K562 (cell line): ENCODE measurements around the gene PELI2. TPM values are rescaled to one million over a fixed set of nuclear protein-coding genes. Genes with fewer than 3 reads are reported as not detected.

Experiments used
- JUND ChIP-seq, 2 experiments: IDR thresholded peaks; 2 replicates in 1 of 2; 3 replicates in 1 of 2; pipeline ENCODE4 v1.6.1; 2011; ENCODE audit warnings: borderline replicate concordance in 2 of 2, low read depth in 2 of 2, low read length in 2 of 2, improper control_type of control experiment in 1 of 2, missing biosample characterization in 1 of 2, missing genetic modification characterization in 1 of 2, missing genetic modification reagents in 1 of 2
- MGA ChIP-seq: fragments of 450-650 bp; IDR thresholded peaks from 2 replicates; pipeline ENCODE4 v1.6.1; 2016; ENCODE audit warnings: mild to moderate bottlenecking, moderate library complexity
- NCOA2 ChIP-seq, 2 experiments: fragments of 450-650 bp; IDR thresholded peaks; 2 replicates each; pipeline ENCODE4 v1.6.1; 2018; ENCODE audit warnings: mild to moderate bottlenecking in 2 of 2, moderate library complexity in 1 of 2; ENCODE audit not compliant: partially characterized antibody in 2 of 2
- ZNF175 ChIP-seq: fragments of 200-800 bp; sonication (Bioruptor generic); IDR thresholded peaks from 2 replicates; pipeline ENCODE4 v1.6.1; 2016; ENCODE audit warnings: low read depth, mild to moderate bottlenecking, missing genetic modification characterization, missing compliant biosample characterization
- ZNF592 ChIP-seq: fragments of 450-650 bp; IDR thresholded peaks from 2 replicates; pipeline ENCODE4 v1.6.1; 2017; ENCODE audit warnings: antibody characterized with exemption, mild to moderate bottlenecking
- ZNF639 ChIP-seq, 2 experiments: fragments of 200-800 bp in 1 of 2; sonication (Bioruptor generic) in 1 of 2; sonication (generic) in 1 of 2; formaldehyde crosslinking in 1 of 2; IDR thresholded peaks in 1 of 2; conservative IDR thresholded peaks in 1 of 2; 2 replicates each; pipeline versions ENCODE4 v1.5.0 to v1.6.1; 2016 to 2020; ENCODE audit warnings: missing compliant biosample characterization in 1 of 2, missing genetic modification characterization in 1 of 2, missing genetic modification reagents in 1 of 2
- polyA plus RNA-seq, 8 experiments: library from polyadenylated mRNA; depleted of rRNA in 4 of 8; stranded (reverse) in 5 of 8; unstranded in 3 of 8; fragments of >200 nt; fragmentation: Nextera tagmentation in 2 of 8; fragmentation: Illumina TruSeq in 1 of 8; extraction: Ambion mirVana in 2 of 8; extraction: Trizol in 1 of 8; gene quantifications; 2 replicates each; pipeline versions ENCODE4 v1.2.1 to v1.2.3, GENCODE V29; 2011 to 2014; ENCODE audit warnings: inconsistent platforms in 1 of 8, missing spikeins in 1 of 8
- total RNA-seq, 7 experiments: library from RNA; depleted of rRNA in 6 of 7; stranded (reverse); fragments of >200 nt in 6 of 7; fragmentation: Illumina TruSeq in 2 of 7; extraction: Trizol in 2 of 7; gene quantifications; 2 replicates each; pipeline versions ENCODE4 v1.2.1 to v1.2.3, GENCODE V29; 2011 to 2021; ENCODE audit warnings: low replicate concordance in 1 of 7

Gene PELI2
- total and polyA plus RNA-seq, 9 of the 15 experiments (the other 6 are each of a cell fraction or from before 2014, with no cell fraction given), result 0.20 to 1.5 (median 0.44) TPM

GRCh38 chr14:56221382-56222128, 103.3 kb downstream of the PELI2 start (continued):
- TF ChIP-seq JUND (IDR thresholded peaks at IDR 0.05; ENCODE audit: borderline replicate concordance, low read depth, low read length) (no peak), JUND (tag; IDR thresholded peaks at IDR 0.05; ENCODE audit: borderline replicate concordance, low read depth, low read length) (no peak), ZNF592 (peak; percentile 41; the same call in 1 of the 2 replicates), MGA (peak; percentile 78), NCOA2 (IDR thresholded peaks at IDR 0.05; ENCODE audit: partially characterized antibody in 2 of 2) (no peak), ZNF175 (peak; percentile 64), ZNF639 (CRISPR knock-in tag; conservative IDR thresholded peaks at IDR 0.05 in 1 of 2, IDR thresholded peaks at IDR 0.05 in 1 of 2) (no peak)
